A673 (cell line): ENCODE measurements around the gene HYDIN.
"Not testable (repeated sequence)": the region's sequence is repeated elsewhere in the genome, so short reads cannot be mapped to it uniquely, and the experiment has no call there.

Experiments used
- CTCF ChIP-seq: fragments of 300-800, 200-600 bp; sonication (generic); conservative IDR thresholded peaks from 2 replicates; pipeline ENCODE4 v1.5.1; 2017; ENCODE audit warnings: low read depth, mild to moderate bottlenecking, antibody characterized with exemption, low read length, moderate library complexity, mixed read lengths
- EZH2 ChIP-seq: fragments of 200-600 bp; sonication (generic); IDR thresholded peaks from 2 replicates; pipeline ENCODE4 v1.6.1; 2017; ENCODE audit warnings: borderline replicate concordance, low read depth, mild to moderate bottlenecking, mixed read lengths, antibody characterized with exemption, low read length; ENCODE audit not compliant: poor library complexity, severe bottlenecking

DNA sequence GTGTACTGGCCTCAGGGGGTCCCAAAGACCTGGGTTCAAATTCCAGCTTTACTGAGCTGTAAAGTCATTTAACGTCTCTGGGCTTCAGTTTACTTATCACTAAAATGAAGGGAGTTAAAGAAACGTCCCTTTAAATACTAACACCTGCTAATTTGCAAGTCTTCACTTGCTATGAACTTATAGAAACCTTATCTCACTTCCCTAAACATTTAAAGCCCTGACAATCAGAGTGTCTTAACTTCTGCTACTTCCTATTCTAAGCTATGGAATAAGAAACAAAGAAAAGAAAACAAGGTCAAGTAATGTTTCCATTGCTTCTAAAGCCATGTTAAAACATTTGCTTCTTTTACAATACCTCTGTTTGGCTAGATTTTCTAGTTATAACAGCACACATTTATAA lies 87.3 kb downstream of the HYDIN start:
- not testable (repeated sequence) for TF ChIP-seq CTCF, EZH2
